Measurements from ENCODE around the gene SLC38A8. TPM values are rescaled to one million over a fixed set of nuclear protein-coding genes. Genes with fewer than 3 reads are reported as not detected.

SLC38A8 gene
- total and polyA plus RNA-seq, 8 donors: 0.14 to 0.49 (median 0.34) TPM; not detected in 4

DNA sequence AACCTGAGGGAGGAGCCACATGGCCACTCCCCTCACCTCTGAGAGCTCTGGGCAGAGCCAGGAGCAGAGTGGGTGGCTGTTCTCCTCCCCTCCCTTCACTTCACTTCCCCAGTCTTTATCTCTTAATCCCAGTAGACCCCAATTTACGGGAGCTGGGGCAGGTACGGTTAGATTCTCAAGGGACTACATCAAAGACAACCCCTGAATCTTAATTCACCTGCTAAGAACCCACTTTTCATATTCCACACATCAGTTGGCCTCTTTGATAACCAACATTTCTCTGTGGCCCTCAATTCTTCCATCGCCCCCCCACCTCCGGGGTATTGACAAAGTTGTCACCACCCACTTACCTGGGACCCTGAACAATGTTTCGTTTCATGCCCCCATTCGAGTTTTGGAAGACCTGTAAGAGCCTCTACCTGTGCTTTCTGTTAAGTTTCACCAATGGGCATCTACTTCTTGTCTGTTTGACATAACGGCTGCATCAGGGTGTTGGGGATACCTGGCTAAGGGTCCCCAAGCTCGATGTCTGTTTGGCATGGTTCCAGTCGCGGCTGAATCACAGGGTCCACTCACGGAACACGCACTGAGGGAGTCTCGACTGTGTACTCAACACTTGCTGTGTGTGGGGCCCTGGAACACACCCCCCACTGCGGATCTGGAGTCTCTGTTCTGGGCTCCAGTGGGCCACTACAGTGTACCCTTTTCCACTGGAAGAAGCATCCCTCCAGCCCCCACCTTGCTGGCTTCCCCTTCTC lies 27.8 kb downstream of the SLC38A8 start:
- ATAC-seq (no peak), FAIRE-seq (no peak), DNase-seq (peak in 1 of 6 donors; percentile 43)
- Histone ChIP-seq H3K4me3 (no peak overlapping the region), H3K4me1 (no peaks in the 10 kb centered on the region), H3K9me3 (no peaks in the 10 kb centered on the region), H3K27me3 (no peaks in the 10 kb centered on the region), H3K36me3 (no peaks in the 10 kb centered on the region), H3K27ac (no peak overlapping the region)
- intact Hi-C loops (cut with DNase I): no loop called here
- 61 to 67% methylated on average over 14 of the region's 14 CpGs for WGBS, 2 donors
- TF ChIP-seq CTCF (IDR thresholded peaks at IDR 0.05): no peak

DNA sequence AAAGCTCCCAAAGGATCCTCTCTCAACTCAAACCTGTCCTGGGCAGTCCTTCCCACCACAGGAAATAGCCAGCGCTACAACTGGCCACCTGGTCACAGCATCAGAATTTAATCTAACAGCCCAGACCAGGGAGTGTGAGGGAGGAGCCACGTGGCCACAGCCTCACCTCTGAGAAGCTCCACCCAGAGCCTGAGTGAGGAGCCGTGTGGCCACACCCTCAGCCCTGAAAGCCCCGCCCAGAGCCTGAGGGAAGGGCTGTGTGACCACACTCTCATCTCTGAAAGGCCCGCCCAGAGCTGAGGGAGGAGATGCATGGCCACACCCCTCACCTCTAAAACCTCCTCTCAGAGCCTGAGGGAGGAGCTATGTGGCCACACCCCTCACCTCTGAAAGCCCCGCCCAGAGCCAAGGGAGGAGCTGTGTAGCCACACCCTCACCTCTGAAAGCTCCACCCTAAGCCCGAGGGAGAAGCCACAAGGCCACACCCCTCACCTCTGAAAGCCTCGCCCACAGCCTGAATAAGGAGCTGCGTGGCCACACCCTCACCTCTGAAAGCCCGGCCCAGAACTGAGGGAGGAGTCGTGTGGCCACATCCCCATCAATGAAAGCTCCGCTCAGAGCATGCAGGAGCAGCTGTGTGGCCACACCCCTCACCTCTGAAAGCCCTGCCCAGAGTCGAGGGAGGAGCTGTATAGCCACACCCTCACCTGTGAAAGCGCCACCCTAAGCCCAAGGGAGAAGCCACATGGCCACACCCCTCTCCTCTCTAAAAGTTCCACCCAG lies 28.6 kb downstream of the SLC38A8 start:
- H3K4me3 ChIP-seq: no peak overlapping the region
- DNase-seq (peak; percentile 83 to 91 (median 90)), ATAC-seq (peak; percentile 85 to 92 (median 88)), FAIRE-seq (no peak)
- no peak for TF ChIP-seq CTCF (IDR thresholded peaks at IDR 0.05)
- no peaks in the 10 kb centered on the region for H3K36me3 ChIP-seq
- H3K9me3 ChIP-seq: no peaks in the 10 kb centered on the region
- no peak overlapping the region for H3K27ac ChIP-seq
- intact Hi-C loops (cut with DNase I): no loop called here
- H3K27me3 ChIP-seq: no peaks in the 10 kb centered on the region
- H3K4me1 ChIP-seq: no peaks in the 10 kb centered on the region
- 8 to 13% methylated on average over 14 of the region's 14 CpGs for WGBS, 2 donors

DNA sequence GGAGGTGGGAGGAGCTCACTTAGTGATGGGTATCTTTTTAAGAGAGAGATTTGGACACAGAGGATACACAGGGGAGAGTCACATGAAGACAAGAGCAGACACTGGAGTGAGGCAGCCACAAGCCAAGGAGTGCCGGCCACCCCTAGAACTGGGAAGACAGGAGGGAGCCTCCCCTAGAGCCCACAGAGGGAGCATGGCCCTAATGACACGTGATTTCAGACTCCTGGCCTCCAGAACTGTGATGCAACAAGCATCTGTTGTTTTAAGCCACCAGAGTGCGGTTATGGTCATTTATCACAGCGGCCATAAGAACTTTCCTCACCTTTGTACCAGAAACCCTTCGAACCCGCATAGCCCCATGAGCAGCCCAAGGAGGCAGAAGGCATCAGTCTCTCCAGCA lies 33.3 kb downstream of the SLC38A8 start:
- Histone ChIP-seq H3K27me3 (no peaks in the 10 kb centered on the region), H3K9me3 (no peaks in the 10 kb centered on the region), H3K4me1 (no peaks in the 10 kb centered on the region), H3K36me3 (no peaks in the 10 kb centered on the region), H3K4me3 (no peak overlapping the region), H3K27ac (no peak overlapping the region)
- TF ChIP-seq CTCF (IDR thresholded peaks at IDR 0.05): no peak
- intact Hi-C loops (cut with DNase I): no loop called here
- WGBS, 2 donors: 75 to 79% methylated on average over 6 of the region's 6 CpGs
- DNase-seq: peak in 1 of 6 donors; percentile 10
- no peak for FAIRE-seq
- ATAC-seq: no peak

GRCh38 chr16:84007965-84008364 lies 34.6 kb downstream of the SLC38A8 start:
- H3K4me3 ChIP-seq: no peak overlapping the region
- H3K27ac ChIP-seq: no peak overlapping the region
- FAIRE-seq (no peak), DNase-seq (peak in 1 of 6 donors; percentile 21), ATAC-seq (peak in 2 of 4 donors; percentile 30 to 40)
- TF ChIP-seq CTCF (IDR thresholded peaks at IDR 0.05): no peak
- H3K9me3 ChIP-seq: no peaks in the 10 kb centered on the region
- intact Hi-C loops (cut with DNase I): no loop called here
- no peaks in the 10 kb centered on the region for H3K4me1 ChIP-seq
- H3K27me3 ChIP-seq: no peaks in the 10 kb centered on the region
- no peaks in the 10 kb centered on the region for H3K36me3 ChIP-seq
- 72 to 77% methylated on average over 8 of the region's 8 CpGs for WGBS, 2 donors
